Neural progenitor cell (in vitro differentiated cells): ENCODE measurements around the gene ZNF263. TPM values are rescaled to one million over a fixed set of nuclear protein-coding genes. Genes with fewer than 3 reads are reported as not detected.

ENCODE experiments used
- DNase-seq: peaks from one replicate; pipeline ENCODE4 v3.0.0-alpha.2; 2016; ENCODE audit warnings: low spot score
- H2AFZ ChIP-seq: fragments of 200-600 bp; sonication (generic); replicated peaks from 2 replicates; pipeline ENCODE4 v1.6.1; 2016; ENCODE audit warnings: antibody characterized with exemption
- H3F3A ChIP-seq: fragments of 200-600 bp; sonication (generic); 2 replicates; pipeline ENCODE4 v1.6.1; 2016; ENCODE audit warnings: antibody characterized with exemption, low read depth
- H3K27ac ChIP-seq: fragments of 200-600 bp; sonication (generic); 2 replicates; pipeline ENCODE4 v1.5.1; 2016; ENCODE audit warnings: mild to moderate bottlenecking
- H3K27me3 ChIP-seq: fragments of 200-600 bp; sonication (generic); 2 replicates; pipeline ENCODE4 v1.6.1; 2016; ENCODE audit warnings: mild to moderate bottlenecking, moderate library complexity
- H3K36me3 ChIP-seq: fragments of 200-600 bp; sonication (generic); 2 replicates; pipeline ENCODE4 v1.5.1; 2016
- H3K4me1 ChIP-seq: fragments of 200-600 bp; sonication (generic); 2 replicates; pipeline ENCODE4 v1.6.1; 2016; ENCODE audit warnings: mixed run types
- H3K4me2 ChIP-seq: fragments of 200-600 bp; sonication (generic); 2 replicates; pipeline ENCODE4 v1.6.1; 2016
- H3K4me3 ChIP-seq: fragments of 200-600 bp; sonication (generic); 2 replicates; pipeline ENCODE4 v1.5.1; 2016
- H3K79me2 ChIP-seq: fragments of 200-600 bp; sonication (generic); 2 replicates; pipeline ENCODE4 v1.6.1; 2016; ENCODE audit warnings: low read depth
- H3K9ac ChIP-seq: fragments of 200-600 bp; sonication (generic); 2 replicates; pipeline ENCODE4 v1.6.1; 2016
- H3K9me3 ChIP-seq: fragments of 200-600 bp; sonication (generic); 2 replicates; pipeline ENCODE4 v1.5.1; 2016; ENCODE audit warnings: low read depth
- H4K20me1 ChIP-seq: fragments of 200-600 bp; sonication (generic); 2 replicates; pipeline ENCODE4 v1.6.1; 2016; ENCODE audit warnings: low read depth
- H3K27ac Mint-ChIP-seq: 3 replicates; pipeline ENCODE4 v1.8.0; 2021; ENCODE audit warnings: mixed read lengths
- H3K27me3 Mint-ChIP-seq: 2 replicates; pipeline ENCODE4 v1.8.0; 2022; ENCODE audit warnings: low read depth, mild to moderate bottlenecking, inconsistent platforms, moderate library complexity, mixed read lengths; ENCODE audit not compliant: insufficient read depth
- H3K36me3 Mint-ChIP-seq: 3 replicates; pipeline ENCODE4 v1.8.0; 2021; ENCODE audit warnings: mixed read lengths
- H3K4me1 Mint-ChIP-seq: 3 replicates; pipeline ENCODE4 v1.8.0; 2021; ENCODE audit warnings: mixed read lengths
- H3K4me3 Mint-ChIP-seq: 3 replicates; pipeline ENCODE4 v1.8.0; 2021; ENCODE audit warnings: mild to moderate bottlenecking, moderate library complexity, mixed read lengths
- H3K9me3 Mint-ChIP-seq: 3 replicates; pipeline ENCODE4 v1.8.0; 2020; ENCODE audit warnings: mixed read lengths
- EZH2 ChIP-seq: fragments of 200-600 bp; sonication (generic); IDR thresholded peaks from 2 replicates; pipeline ENCODE4 v1.6.1; 2017; ENCODE audit warnings: antibody characterized with exemption, mild to moderate bottlenecking, moderate library complexity
- EZH2phosphoT487 ChIP-seq: fragments of 200-600 bp; sonication (generic); IDR thresholded peaks from 2 replicates; pipeline ENCODE4 v1.6.1; 2017; ENCODE audit warnings: antibody characterized with exemption
- total RNA-seq: library from RNA; depleted of rRNA; stranded (reverse); fragments of >200 nt; gene quantifications from 2 replicates; pipeline ENCODE4 v1.2.3, GENCODE V29; 2015; ENCODE audit warnings: low replicate concordance
- TF ChIP-seq, protein P1 (sequence below): fragments of 200-600 bp; sonication (generic); IDR thresholded peaks from 2 replicates; pipeline ENCODE4 v1.5.1; 2017; ENCODE audit warnings: antibody characterized with exemption, mild to moderate bottlenecking

ZNF263 gene
- total RNA-seq, 1 donor from 2014 or later: 30.1 TPM

DNA sequence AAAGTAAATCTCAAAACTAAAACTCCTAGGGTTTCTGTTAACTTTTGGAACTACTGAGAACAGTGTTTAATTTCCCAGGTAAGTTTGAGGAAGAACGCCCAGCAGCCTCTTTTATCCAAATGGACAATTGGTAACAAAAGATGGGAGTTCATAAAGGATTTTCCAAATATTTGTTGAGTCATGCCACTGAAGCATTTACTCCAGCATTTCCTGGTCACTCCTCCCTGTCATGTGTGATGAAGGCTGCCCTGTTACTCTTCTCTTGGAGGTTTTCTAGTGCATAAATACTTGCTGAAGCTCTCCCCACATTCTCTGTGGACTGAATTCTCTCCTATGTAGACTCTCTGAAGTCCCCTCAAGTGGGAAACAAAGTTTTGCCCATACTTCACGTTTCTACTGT lies 38.5 kb downstream of the ZNF263 start:
- no peaks in the 10 kb centered on the region for H3K79me2 ChIP-seq
- no peak for DNase-seq
- no peak overlapping the region for H3K4me3 ChIP-seq
- H2AFZ ChIP-seq: no peak overlapping the region
- H3K27ac Mint-ChIP-seq: no peak overlapping the region
- H3K9me3 ChIP-seq: peaks cover 35% of the 10 kb centered on the region
- H3K4me1 Mint-ChIP-seq: no peaks in the 10 kb centered on the region
- no peak overlapping the region for H3K4me2 ChIP-seq
- H3K36me3 ChIP-seq: peaks cover 18% of the 10 kb centered on the region
- H3K27me3 Mint-ChIP-seq: peaks cover 13% of the 10 kb centered on the region
- no peaks in the 10 kb centered on the region for H4K20me1 ChIP-seq
- TF ChIP-seq EZH2 (no peak), EZH2phosphoT487 (no peak)
- TF ChIP-seq, protein P1, sequence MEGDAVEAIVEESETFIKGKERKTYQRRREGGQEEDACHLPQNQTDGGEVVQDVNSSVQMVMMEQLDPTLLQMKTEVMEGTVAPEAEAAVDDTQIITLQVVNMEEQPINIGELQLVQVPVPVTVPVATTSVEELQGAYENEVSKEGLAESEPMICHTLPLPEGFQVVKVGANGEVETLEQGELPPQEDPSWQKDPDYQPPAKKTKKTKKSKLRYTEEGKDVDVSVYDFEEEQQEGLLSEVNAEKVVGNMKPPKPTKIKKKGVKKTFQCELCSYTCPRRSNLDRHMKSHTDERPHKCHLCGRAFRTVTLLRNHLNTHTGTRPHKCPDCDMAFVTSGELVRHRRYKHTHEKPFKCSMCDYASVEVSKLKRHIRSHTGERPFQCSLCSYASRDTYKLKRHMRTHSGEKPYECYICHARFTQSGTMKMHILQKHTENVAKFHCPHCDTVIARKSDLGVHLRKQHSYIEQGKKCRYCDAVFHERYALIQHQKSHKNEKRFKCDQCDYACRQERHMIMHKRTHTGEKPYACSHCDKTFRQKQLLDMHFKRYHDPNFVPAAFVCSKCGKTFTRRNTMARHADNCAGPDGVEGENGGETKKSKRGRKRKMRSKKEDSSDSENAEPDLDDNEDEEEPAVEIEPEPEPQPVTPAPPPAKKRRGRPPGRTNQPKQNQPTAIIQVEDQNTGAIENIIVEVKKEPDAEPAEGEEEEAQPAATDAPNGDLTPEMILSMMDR: no peak
- H3K9ac ChIP-seq: no peak overlapping the region
- peaks cover 34% of the 10 kb centered on the region for H3K36me3 Mint-ChIP-seq
- peaks cover 60% of the 10 kb centered on the region for H3K9me3 Mint-ChIP-seq
- no peak overlapping the region for H3K4me3 Mint-ChIP-seq
- no peak overlapping the region for H3K27ac ChIP-seq
- no peaks in the 10 kb centered on the region for H3K4me1 ChIP-seq
- H3K27me3 ChIP-seq: no peaks in the 10 kb centered on the region
- H3F3A ChIP-seq: peaks cover 9% of the 10 kb centered on the region

DNA sequence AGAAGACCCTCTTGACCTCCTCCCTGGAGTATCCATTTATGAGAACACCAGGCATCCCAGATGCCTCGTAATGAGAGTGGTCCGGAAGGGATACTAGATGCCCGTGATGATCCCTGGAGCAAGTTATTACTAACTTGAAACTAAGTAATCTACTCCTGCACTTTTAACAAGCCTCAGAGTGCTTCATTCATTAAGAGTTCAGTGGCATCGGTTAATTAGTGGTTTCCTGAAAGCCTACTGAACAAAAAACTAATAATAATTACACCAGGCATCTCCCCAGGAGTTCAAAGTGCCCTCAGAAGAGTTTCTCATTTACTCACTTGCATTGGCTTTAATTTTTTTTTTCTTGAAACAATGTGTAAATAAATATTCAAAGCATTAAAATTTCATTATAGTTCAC lies 44.2 kb downstream of the ZNF263 start:
- TF ChIP-seq EZH2: no peak
- TF ChIP-seq EZH2phosphoT487: no peak
- TF ChIP-seq, protein P1: no peak
- Mint-ChIP-seq H3K4me1 (no peaks in the 10 kb centered on the region), H3K27ac (no peak overlapping the region), H3K9me3 (peaks cover 26% of the 10 kb centered on the region), H3K27me3 (peaks cover 2% of the 10 kb centered on the region), H3K4me3 (no peak overlapping the region), H3K36me3 (peaks cover 2% of the 10 kb centered on the region)
- H3K9ac ChIP-seq: no peak overlapping the region
- H2AFZ ChIP-seq: no peak overlapping the region
- no peaks in the 10 kb centered on the region for H3K4me1 ChIP-seq
- H3K4me3 ChIP-seq: no peak overlapping the region
- no peaks in the 10 kb centered on the region for H4K20me1 ChIP-seq
- DNase-seq: no peak
- no peaks in the 10 kb centered on the region for H3K79me2 ChIP-seq
- H3K9me3 ChIP-seq: no peaks in the 10 kb centered on the region
- no peaks in the 10 kb centered on the region for H3F3A ChIP-seq
- H3K4me2 ChIP-seq: no peak overlapping the region
- H3K36me3 ChIP-seq: no peaks in the 10 kb centered on the region
- no peak overlapping the region for H3K27ac ChIP-seq
- H3K27me3 ChIP-seq: no peaks in the 10 kb centered on the region

DNA sequence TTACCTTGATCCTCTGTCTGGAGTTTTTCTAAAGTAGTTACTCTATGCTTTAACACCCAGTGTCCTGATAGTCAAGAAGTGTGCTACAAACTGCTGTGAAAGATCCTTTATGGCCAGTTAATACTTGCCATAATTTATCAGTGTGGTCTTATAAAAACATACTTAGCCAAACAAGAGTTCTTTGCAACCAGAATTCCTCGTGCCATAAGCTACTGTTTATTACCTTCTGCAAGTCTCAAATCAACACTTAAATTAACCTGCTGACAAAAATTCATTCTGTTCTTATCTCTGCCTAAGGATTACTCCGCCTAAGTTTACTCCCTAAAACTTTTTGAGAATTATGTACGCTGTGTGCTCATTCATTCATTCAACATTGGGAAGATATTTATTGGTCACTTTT lies 44.8 kb downstream of the ZNF263 start:
- Histone ChIP-seq H3K9ac (no peak overlapping the region), H2AFZ (no peak overlapping the region), H3K4me3 (no peak overlapping the region), H3F3A (no peaks in the 10 kb centered on the region), H3K79me2 (no peaks in the 10 kb centered on the region), H4K20me1 (no peaks in the 10 kb centered on the region), H3K36me3 (no peaks in the 10 kb centered on the region), H3K27me3 (no peaks in the 10 kb centered on the region), H3K4me2 (no peak overlapping the region), H3K4me1 (no peaks in the 10 kb centered on the region), H3K27ac (no peak overlapping the region), H3K9me3 (no peaks in the 10 kb centered on the region)
- Mint-ChIP-seq H3K4me3 (no peak overlapping the region), H3K4me1 (no peaks in the 10 kb centered on the region), H3K36me3 (no peaks in the 10 kb centered on the region), H3K27ac (no peak overlapping the region), H3K9me3 (peaks cover 22% of the 10 kb centered on the region), H3K27me3 (peaks cover 2% of the 10 kb centered on the region)
- TF ChIP-seq EZH2phosphoT487: no peak
- no peak for TF ChIP-seq EZH2
- TF ChIP-seq, protein P1: no peak
- no peak for DNase-seq

DNA sequence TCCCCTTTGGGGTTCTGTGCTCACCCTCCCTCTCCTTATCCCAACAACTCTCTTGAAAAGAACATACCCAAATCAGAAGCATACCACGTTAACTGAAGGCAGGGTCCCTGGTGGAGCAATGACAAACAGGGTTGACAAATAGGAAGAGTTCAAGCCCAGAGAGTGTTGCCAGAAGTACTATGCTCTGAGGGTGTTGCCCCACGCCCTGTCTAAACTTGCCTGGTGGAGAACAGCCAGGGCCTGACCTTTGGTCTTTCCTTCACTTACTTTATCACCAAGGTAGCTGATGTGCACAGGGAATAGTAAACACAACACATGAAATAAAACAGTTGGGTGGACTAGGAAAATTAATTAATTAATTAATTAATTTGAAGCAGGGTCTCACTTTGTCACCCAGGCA lies 45.4 kb downstream of the ZNF263 start:
- H3K79me2 ChIP-seq: no peaks in the 10 kb centered on the region
- H3K36me3 ChIP-seq: no peaks in the 10 kb centered on the region
- H3K27me3 ChIP-seq: no peaks in the 10 kb centered on the region
- H3K9me3 ChIP-seq: no peaks in the 10 kb centered on the region
- H3K4me2 ChIP-seq: no peak overlapping the region
- no peak overlapping the region for H3K27ac Mint-ChIP-seq
- no peak for DNase-seq
- no peak for TF ChIP-seq EZH2
- TF ChIP-seq EZH2phosphoT487: no peak
- TF ChIP-seq, protein P1: no peak
- H3K9ac ChIP-seq: no peak overlapping the region
- H3K9me3 Mint-ChIP-seq: peaks cover 21% of the 10 kb centered on the region
- H3K27ac ChIP-seq: no peak overlapping the region
- H3K4me3 Mint-ChIP-seq: no peak overlapping the region
- H3K4me3 ChIP-seq: no peak overlapping the region
- H3K27me3 Mint-ChIP-seq: peaks cover 2% of the 10 kb centered on the region
- no peaks in the 10 kb centered on the region for H3K4me1 Mint-ChIP-seq
- H3F3A ChIP-seq: no peaks in the 10 kb centered on the region
- no peaks in the 10 kb centered on the region for H3K36me3 Mint-ChIP-seq
- no peaks in the 10 kb centered on the region for H4K20me1 ChIP-seq
- H2AFZ ChIP-seq: no peak overlapping the region
- H3K4me1 ChIP-seq: no peaks in the 10 kb centered on the region
